HG02852 (cell line): ENCODE measurements around the gene GPR161.

Experiments
- ATAC-seq: cut with Tn5 transposase; IDR thresholded peaks from one replicate; pipeline ENCODE4 v1.9.1; 2021; ENCODE audit warnings: mild to moderate bottlenecking, moderate library complexity; ENCODE audit not compliant: unreplicated experiment

Gene GPR161

DNA sequence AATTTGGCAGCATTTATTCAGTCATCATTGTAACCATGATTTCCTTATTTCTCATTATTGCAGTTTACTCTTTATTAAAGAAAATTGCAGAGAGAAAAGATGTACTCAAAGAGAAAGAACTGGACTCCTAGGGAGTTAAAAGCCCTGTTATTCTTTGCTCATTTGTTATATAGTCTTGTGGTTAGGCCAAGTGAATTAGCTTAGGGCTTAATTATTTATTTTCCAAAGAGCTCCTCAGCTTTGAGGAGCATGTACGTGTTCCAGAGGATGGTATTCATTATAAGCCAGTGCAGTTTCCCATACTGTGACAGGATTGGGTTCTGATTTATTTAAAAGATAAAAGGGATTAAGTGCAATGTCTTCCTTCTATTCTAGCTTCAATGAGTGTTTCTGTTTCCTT is 86.4 kb downstream of the GPR161 start:
- no peak for ATAC-seq

DNA sequence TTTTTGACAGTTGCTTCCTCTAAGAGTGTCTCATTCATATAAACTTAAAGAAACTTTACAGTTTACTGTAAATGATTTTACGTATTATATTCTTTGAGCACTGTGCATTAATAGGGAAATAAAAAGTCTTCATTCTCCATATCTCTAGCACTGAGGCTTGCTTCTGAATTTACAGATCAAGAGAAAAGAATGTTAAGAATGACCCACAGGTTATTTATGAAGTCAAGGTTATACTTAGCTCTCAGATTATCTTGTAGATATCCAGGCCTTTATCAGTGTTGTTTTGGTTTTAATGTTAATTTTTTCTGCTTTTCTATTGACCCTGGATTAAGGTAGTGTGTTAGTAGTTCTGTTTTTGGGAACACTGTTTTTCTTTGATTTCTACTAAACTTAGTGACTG is 91.4 kb downstream of the GPR161 start:
- ATAC-seq: no peak

DNA sequence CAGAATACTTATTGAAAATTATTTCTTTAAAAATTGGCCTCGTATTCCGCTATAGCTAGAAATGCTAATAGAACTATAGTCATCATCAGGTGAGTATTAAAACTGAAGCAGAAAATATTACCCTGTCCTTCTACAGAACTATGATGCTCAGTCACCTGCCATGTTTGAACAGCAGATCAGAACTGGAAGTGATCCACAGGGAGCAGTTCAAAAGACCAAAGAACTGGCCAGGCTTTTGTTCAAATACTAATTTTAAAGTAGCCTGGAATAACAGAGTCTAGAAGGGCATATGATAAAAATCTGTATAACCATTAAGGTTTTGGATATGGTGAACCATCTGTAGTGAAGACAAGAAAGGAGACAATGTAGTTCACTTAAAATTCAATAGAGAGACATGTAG is 94.4 kb downstream of the GPR161 start:
- no peak for ATAC-seq

DNA sequence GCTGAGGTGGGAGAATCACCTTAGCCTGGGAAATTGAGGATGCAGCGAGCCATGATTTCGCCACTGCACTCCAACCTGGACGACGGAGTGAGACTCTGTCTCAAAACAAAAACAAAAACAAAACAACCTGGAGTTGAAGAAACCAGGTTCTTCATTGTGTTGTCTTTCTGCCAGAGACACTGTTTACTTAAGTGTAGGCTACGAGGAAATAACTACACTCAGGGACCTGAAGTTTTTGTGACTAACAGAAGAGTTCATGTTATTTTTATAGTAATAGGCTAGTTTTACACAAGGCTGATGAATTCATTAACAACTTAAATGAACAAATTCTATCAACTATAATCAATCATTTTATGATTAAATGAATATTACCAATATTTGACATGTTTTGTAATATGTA is 101.4 kb downstream of the GPR161 start:
- ATAC-seq: no peak

DNA sequence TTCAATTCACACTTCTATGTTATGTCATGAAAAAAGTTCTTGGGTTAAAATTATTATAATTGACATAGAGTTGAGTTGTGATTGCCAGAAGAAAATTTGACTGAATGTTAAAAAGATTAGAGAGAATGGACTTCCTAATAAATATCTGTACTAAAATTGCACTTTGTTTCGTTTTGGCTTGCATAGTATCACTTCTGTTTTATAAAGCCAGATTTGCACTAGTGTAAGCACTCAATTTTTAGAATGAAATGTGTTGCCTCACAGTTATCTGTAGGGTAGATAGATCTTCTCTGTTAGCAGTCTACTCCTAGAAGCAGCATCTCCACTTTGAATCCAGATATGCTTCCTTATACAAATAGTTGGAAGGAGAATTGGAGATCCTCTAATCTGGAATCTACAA is 104.7 kb downstream of the GPR161 start:
- ATAC-seq: no peak

DNA sequence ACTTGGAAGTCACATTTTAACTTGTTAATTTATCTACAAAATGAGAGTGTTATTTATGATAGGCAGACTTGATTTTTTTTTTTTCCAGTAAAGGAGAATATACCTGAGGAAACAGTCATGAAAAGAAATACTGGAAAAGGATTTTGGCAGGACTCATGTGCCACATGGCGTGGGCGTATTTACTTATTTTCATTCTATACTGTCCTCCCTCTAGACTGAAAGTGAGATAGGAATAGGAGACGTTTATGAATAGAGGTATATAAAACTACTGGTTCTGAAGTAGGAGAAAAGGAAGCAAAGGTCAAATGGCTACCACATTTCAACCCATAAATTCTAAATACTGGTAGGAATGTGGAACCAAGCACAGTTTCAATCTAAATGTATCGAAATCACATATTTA is 105.1 kb downstream of the GPR161 start:
- ATAC-seq: no peak

DNA sequence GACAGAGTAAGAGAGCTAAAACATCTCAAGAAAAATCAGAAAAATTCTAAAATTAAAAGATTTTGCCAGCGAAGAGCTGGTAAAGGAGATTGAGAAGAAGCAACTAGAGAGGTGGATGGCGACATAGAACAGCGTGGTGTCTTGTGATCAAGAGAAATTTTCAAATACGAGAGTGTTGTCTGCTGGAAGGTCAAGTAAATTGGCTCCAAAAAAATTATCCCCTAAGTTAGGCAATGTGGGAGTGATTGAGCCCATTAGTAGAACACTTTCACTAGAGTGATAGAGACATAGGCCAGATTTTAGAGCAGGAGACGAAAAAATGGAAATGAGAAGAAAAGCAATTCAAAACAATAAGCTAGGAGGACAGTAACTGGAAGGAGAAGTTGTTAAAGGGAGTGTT is 105.5 kb downstream of the GPR161 start:
- ATAC-seq: no peak
